Measurements from ENCODE around the gene MMP24OS. TPM values are rescaled to one million over a fixed set of nuclear protein-coding genes. Genes with fewer than 3 reads are reported as not detected.

The MMP24OS gene
- total RNA-seq, 3 donors from 2014 or later: 90.9 to 156 (median 124) TPM

GRCh38 chr20:35277127-35277526, 795 bp downstream of the MMP24OS start:
- Histone ChIP-seq H3K36me3 (ENCODE audit: low read depth) (no peaks in the 10 kb centered on the region), H3K9me3 (no peaks in the 10 kb centered on the region), H3K4me3 (peak overlapping the region; percentile 65), H3K4me1 (ENCODE audit: low read depth) (peaks cover 15% of the 10 kb centered on the region)
- intact Hi-C loops (cut with DNase I, micrococcal nuclease): no loop called here
- no peak for ATAC-seq
- DNase-seq: no peak
- TF ChIP-seq, protein P1, sequence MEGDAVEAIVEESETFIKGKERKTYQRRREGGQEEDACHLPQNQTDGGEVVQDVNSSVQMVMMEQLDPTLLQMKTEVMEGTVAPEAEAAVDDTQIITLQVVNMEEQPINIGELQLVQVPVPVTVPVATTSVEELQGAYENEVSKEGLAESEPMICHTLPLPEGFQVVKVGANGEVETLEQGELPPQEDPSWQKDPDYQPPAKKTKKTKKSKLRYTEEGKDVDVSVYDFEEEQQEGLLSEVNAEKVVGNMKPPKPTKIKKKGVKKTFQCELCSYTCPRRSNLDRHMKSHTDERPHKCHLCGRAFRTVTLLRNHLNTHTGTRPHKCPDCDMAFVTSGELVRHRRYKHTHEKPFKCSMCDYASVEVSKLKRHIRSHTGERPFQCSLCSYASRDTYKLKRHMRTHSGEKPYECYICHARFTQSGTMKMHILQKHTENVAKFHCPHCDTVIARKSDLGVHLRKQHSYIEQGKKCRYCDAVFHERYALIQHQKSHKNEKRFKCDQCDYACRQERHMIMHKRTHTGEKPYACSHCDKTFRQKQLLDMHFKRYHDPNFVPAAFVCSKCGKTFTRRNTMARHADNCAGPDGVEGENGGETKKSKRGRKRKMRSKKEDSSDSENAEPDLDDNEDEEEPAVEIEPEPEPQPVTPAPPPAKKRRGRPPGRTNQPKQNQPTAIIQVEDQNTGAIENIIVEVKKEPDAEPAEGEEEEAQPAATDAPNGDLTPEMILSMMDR (IDR thresholded peaks at IDR 0.05): no peak

DNA sequence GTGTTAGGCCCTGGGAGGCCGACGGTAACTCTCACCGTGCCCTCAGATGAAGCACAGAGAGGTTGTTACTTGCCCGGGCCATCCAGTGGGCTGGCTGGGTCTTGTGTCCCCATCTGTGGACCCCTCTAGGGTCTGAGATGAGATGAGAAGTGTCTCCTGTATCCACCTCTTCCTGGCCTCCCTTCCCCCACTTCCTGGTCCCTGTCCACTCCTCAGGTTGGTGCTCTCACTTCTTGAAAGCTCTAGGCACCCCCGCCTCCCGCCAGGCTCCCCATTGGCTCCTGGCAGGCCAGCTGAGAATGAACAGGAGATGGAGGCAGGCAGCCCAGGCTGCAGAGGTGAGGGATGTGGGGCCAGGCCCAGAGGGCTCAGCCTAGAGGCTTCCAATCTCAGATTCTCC, 1.5 kb downstream of the MMP24OS start:
- H3K4me1 ChIP-seq (ENCODE audit: low read depth): peaks cover 15% of the 10 kb centered on the region
- DNase-seq: no peak
- no peak overlapping the region for H3K4me3 ChIP-seq
- ATAC-seq: no peak
- H3K9me3 ChIP-seq: no peaks in the 10 kb centered on the region
- peaks cover 4% of the 10 kb centered on the region for H3K36me3 ChIP-seq (ENCODE audit: low read depth)
- intact Hi-C loops (cut with DNase I, micrococcal nuclease): no loop called here
- TF ChIP-seq, protein P1 (IDR thresholded peaks at IDR 0.05): no peak

GRCh38 chr20:35275741-35276251, 2.1 kb downstream of the MMP24OS start:
- H3K4me3 ChIP-seq: no peak overlapping the region
- intact Hi-C loops (cut with DNase I, micrococcal nuclease): no loop called here
- H3K9me3 ChIP-seq: no peaks in the 10 kb centered on the region
- peaks cover 4% of the 10 kb centered on the region for H3K36me3 ChIP-seq (ENCODE audit: low read depth)
- peaks cover 15% of the 10 kb centered on the region for H3K4me1 ChIP-seq (ENCODE audit: low read depth)
- TF ChIP-seq, protein P1 (IDR thresholded peaks at IDR 0.05): no peak
- DNase-seq (no peak), ATAC-seq (no peak)

- peaks cover 4% of the 10 kb centered on the region for H3K36me3 ChIP-seq (ENCODE audit: low read depth)
- peaks cover 15% of the 10 kb centered on the region for H3K4me1 ChIP-seq (ENCODE audit: low read depth)
- H3K9me3 ChIP-seq: no peaks in the 10 kb centered on the region
- intact Hi-C loops (cut with DNase I, micrococcal nuclease): no loop called here
- TF ChIP-seq, protein P1 (IDR thresholded peaks at IDR 0.05): no peak
- DNase-seq (no peak), ATAC-seq (no peak)
- no peak overlapping the region for H3K4me3 ChIP-seq
Observed at GRCh38 chr20:35274172-35275092, 3.5 kb downstream of the MMP24OS start.

DNA sequence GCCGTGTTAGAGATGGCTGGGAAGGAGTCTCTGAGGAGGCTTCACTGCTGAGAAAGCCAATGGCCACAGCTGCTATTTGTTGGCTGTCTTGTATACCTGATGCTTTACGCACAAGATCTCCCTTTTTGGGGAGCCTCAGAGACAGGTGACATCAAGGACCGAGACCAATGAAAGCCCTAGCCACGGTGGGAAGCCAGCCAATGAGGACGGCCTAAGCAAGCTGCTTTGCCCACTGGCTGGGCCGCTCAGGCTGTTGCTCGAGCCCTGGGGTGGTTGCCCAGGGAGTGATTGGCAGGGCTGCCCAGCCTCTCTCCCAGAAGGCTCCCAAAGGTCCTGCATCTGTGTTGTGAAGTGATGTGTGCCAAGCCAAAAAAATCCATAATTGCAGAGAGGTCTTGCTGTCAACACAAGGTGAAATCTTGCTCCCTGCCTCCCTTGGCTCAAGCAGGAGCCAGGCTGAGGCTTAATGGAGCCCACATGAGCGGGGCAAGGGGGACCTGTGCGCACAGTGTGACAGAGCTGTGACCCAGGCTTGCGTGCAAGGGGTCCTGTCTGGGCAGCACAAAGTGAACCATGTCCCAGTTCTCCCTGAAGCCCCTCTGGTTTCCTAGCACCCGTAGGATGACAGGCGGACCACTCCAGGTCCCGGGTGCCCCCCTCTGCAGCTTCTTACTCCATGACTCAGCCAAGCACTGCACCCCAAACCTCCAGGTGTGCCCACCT, 4.3 kb downstream of the MMP24OS start:
- intact Hi-C loops (cut with DNase I, micrococcal nuclease): no loop called here
- Histone ChIP-seq H3K4me3 (no peak overlapping the region), H3K9me3 (no peaks in the 10 kb centered on the region), H3K36me3 (ENCODE audit: low read depth) (peaks cover 4% of the 10 kb centered on the region), H3K4me1 (ENCODE audit: low read depth) (peaks cover 15% of the 10 kb centered on the region)
- ATAC-seq: no peak
- TF ChIP-seq, protein P1 (IDR thresholded peaks at IDR 0.05): no peak
- DNase-seq: no peak
